Fibroblast of skin of scalp (primary cell): ENCODE measurements around the gene MDM2.

Experiments
- DNase-seq: peaks from one replicate; pipeline ENCODE4 v3.0.0-alpha.2; 2013

Gene MDM2

GRCh38 chr12:68854078-68854468 is 46.1 kb downstream of the MDM2 start:
- DNase-seq = no peak

- DNase-seq = no peak
These were observed 46.6 kb downstream of the MDM2 start for GRCh38 chr12:68854554-68854953.

DNA sequence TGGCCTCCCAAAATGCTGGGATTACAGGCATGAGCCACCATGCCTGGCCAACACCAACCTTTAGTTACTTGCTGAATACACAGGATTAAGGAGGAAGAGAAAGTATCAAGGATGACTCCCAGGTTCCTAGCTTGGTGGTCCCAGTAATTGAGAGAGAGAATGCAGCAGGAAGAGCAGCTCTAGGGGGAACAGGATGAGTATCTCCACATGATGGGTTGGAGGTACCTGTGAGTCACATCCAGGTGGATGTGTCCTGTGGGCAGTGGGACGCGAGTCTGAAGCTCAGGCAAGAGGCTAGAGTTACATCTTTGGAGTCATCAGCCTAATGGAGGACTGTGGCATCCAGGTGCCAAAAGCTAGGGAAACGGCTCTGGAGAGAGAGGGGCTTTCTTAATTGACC is 47.1 kb downstream of the MDM2 start:
- no peak for DNase-seq

DNA sequence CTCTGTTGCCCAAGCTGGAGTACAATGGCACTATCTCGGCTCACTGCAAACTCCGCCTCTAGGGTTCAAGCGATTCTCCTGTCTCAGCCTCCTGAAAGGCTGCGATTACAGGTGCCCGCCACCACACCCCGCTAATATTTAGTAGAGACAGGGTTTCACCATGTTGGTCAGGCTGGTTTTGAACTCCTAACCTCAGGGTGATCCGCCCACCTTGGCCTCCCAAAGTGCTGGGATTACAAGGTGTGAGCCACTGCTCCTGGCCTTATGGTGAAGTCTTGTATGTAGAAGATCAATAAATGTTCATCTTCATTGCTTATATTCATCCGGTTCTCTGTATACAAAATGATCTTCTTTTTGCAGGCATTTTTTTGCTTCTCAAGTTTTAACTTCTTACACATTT is 47.8 kb downstream of the MDM2 start:
- DNase-seq = no peak

GRCh38 chr12:68856510-68856909 is 48.5 kb downstream of the MDM2 start:
- DNase-seq = no peak

- no peak for DNase-seq
These were observed 53.9 kb downstream of the MDM2 start for GRCh38 chr12:68861890-68862289.

DNA sequence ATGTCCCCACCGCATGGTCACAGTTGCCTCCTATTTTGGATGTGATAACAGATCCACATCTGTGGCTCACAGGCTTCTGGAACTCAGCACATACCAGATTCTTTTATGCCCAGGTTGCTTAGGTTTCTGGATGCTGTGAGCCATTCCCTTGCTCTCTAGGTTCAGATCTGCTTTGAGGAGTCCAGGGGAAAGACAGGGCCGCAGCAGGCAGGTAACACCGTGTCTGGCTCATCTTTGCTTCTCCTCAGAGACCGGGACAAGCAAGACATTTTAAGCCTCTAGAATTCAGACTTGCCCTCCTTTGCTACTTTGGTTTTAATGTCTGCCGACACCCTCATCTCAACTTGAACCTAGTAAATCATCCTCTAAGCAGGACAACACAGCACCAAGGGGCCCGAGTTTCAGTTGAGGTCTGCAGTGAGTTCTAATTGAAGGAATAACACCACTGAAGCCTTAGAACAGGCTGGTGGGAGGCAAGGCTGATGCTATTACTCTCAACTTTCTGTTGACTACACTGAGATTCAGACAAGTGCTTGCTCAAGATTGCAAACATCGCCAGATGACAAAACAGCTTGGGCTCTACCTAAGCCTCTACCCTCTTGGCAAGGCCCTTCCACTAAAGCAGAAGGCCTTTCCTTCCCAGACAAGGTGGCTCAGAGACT is 55.3 kb downstream of the MDM2 start:
- no peak for DNase-seq

DNA sequence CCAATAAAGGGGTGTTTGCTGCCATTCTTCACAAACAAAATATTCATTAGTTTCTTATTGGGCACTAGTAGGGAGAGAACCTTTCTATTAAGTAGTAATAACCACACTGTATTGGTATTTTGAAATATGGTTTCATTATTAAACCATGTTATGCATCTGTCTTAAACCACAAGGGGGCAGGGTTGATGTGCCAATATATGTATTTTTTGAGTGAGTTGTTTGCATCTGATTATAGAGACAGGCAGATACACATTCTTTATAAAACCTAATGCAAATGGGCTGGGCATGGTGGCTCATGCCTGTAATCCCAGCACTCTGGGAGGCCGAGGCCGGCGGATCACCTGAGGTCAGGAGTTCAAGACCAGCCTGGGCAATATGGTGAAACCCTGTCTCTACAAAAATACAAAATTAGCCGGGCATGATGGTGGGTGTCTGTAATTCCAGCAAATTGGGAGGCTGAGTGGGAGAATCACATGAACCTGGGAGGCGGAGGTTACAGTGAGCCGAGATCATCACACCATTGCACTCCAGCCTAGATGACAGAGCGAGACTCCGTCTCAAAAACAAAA is 56.0 kb downstream of the MDM2 start:
- DNase-seq = peak; percentile 73

DNA sequence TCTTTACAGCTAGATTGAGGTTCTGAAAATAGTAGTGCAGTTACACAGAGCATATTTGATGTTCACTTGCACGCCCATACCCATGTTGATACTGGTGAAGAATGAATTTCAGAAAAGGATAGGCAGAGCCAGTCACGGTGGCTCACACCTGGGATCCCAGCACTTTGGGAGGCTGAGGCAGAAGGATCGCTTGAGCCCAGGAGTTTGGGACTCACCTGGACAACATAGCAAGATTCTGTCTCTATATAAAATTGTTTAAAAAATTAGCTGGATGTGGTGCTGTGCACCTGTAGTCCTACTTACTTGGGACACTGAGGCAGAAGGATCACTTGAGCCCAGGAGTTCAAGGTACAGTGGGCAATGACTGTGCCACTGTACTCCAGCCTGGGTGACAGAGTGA is 56.6 kb downstream of the MDM2 start:
- DNase-seq = no peak

DNA sequence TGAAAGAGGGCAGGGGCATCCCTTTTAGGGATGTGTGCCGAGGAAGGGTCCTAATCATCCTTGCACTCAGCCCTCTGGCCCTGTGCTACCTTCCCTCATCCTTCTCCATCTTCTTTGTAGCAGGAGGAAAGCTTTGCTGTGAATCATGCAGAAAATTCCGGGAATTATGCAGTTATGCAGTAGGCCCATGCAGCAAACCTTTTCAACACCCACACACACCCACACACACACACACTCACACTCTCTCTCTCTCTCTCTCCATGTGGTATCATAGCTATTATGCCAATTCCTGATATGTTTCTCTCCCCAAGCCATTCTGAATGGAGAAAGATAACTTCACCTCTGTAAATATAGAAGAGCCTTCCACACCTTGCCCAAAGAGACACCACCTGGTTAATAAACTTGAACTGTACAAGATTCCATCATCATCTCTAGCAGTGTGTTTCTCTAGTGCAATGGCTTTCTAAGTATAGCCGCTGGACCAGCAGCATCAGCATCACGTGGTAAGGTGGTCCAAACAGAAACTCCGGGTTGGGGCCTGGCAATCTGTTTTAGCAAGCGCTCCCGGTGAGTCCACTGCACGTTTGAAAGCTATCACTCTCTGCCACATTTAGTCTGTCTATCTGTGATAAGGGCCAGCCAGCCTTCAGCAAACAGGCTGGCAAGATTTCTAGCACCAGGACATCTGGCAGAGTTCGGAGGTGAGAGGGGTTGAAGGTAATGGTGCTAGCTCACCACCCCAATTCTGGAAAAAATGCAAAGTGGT is 57.6 kb downstream of the MDM2 start:
- DNase-seq = peak; percentile 5

- DNase-seq = no peak
These were observed 59.0 kb downstream of the MDM2 start for GRCh38 chr12:68866950-68867349.

DNA sequence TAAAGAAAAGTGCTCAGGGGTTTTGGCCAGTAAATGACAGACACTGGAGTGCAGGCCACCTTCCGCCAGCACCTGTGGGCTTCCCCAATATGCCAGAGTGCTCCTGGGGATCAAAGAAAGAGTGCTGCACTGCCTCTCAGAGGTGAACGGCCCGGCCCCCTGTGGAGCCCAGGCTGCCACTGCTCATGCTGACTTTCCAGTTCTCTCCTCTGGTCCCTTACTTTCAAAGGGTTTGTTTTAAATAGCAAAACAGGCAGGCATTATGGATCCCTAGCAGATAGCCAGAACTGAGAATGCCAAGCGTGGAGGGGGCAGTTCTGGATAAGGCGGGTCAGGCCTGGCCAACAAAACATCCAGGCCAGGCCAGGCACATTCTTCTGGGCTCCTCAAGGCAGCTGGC is 59.6 kb downstream of the MDM2 start:
- no peak for DNase-seq

GRCh38 chr12:68868043-68868790 is 60.2 kb downstream of the MDM2 start:
- no peak for DNase-seq

GRCh38 chr12:68870011-68870410 is 62.0 kb downstream of the MDM2 start:
- no peak for DNase-seq

DNA sequence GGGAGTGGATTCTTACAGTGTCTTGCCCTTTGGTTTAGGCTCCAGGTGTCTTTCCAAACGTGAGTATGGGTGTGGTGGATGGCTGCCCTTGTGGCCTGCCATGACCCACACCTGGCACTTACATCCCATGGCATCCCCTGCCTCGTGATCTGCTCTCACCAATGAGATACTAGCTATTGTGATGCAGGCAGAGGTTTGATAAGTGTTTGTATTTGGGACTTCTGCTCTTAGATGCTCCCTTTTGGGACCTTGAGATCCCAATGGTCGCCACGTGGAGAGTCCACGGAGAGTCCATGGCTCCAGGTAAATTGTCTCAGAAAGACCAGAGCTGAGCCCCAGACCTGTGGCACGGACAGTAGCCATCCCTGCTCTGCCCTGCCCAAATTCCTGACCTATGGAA is 62.5 kb downstream of the MDM2 start:
- DNase-seq = no peak

DNA sequence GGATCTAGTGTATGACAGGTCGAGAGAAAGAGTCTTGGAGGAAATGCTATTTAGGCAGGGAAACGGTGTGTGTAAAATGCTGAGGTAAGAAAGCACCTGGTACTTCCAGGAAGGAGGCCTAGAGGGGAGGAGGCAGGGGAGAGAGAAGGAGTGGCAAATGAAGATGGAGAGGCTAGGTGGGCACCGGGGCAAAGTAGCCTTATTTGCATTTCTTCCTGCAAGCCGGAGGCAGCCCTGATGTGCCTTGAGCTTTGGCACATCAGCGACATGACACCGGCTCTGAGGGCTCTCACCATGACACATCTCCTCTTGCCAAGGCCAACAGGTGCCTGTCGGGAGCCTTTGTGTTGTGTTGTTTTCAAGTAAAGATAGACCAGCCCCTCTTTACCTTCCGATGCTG is 63.4 kb downstream of the MDM2 start:
- DNase-seq = no peak

- DNase-seq = no peak
These were observed 63.9 kb downstream of the MDM2 start for GRCh38 chr12:68871921-68872320.

GRCh38 chr12:68873316-68873715 is 65.3 kb downstream of the MDM2 start:
- no peak for DNase-seq

- peak; percentile 5 for DNase-seq
These were observed 68.5 kb downstream of the MDM2 start for GRCh38 chr12:68876461-68876860.

DNA sequence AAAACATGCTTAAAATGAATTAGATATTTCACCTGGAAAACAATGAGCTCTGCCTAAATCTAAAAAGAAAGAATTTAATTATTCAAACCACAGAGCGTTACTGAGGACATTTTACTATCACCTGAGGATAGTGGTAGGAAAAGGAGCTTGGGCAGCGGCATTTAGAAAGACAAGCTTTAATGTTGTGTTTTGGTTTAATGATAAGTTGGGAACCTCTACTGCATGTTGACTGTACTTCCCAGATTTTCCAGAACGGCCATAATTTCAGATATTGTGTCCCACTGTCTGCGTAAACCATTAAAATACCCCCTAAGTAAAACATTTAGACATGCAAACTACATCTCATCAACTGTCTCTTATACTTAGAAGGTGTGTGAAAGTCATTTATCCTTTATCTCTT is 69.6 kb downstream of the MDM2 start:
- no peak for DNase-seq

DNA sequence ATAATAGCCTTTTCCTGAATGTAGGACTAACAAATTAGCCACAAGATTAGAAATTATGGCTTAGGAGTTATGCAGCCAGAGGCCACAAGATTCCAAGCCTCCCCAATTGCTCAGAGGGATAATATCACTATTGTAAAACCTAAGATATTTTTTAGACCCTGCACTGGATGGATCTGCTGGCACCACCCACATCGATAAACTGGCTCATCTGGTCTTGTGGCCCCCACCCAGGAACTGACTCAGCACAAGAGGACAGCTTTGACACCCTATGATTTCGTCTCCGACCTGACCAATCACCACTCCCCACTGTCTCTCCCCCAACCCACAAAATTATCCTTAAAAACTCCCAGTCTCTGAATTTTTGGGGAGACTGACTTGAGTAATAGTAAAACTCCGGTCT is 70.3 kb downstream of the MDM2 start:
- DNase-seq = no peak

GRCh38 chr12:68878846-68879245 is 70.9 kb downstream of the MDM2 start:
- no peak for DNase-seq

DNA sequence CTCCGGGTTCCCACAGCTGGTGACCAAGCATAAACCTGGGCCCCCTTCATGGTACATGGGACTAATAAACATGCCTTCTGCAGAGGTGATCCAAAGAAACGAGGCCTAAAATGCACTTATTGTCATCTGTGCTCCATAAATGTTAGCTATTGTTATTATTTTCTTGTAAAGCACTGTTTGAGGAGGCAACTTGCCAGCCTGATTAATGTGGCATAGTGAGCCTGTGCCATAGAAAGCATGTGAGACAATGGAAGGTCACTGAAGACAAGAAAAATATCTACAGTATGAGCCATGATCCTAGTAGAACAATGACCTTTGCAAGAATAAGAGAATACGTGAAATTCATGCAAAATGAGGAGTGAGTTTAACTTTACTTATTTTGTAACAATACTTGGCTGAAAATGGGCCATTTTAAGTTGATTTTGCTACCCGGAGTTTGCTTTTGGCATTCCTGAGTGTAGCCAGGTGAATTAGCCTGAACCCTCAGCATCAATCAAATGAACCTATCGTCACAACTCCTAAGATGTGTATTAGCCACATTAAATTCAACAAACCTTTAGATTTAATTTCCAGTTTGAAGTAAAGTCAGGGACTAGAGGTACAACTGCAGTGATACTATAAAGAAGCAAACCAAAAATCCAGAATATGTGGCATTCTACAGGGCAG is 72.8 kb downstream of the MDM2 start:
- no peak for DNase-seq
